ENCODE data around the gene PIGN.
A peak's percentile ranks its signal among the peaks of the same experiment; 100 is the strongest.
"Not testable (repeated sequence)": the region's sequence is repeated elsewhere in the genome, so short reads cannot be mapped to it uniquely, and the experiment has no call there.

The PIGN gene

GRCh38 chr18:62048279-62048678, 138.6 kb downstream of the PIGN start:
- no peak for DNase-seq

DNA sequence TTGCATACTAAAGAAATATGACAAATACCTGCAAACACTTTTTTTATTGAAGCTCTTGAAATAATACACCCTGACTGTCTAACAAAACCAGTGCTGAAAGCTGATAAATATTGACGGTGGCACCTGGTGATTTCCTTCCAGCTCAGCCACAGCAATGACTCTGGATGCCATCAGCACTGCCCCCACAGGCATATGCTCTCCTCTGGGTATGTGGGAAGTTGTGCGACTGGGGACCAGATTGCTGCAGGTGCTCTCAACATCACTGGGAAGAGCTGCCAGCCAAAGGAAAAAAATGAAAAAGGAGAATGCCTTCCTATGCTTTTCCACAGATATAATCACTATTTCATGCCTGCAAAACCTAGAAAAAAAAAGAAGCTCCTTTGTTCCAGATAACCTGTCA, 141.5 kb downstream of the PIGN start:
- no peak for DNase-seq

DNA sequence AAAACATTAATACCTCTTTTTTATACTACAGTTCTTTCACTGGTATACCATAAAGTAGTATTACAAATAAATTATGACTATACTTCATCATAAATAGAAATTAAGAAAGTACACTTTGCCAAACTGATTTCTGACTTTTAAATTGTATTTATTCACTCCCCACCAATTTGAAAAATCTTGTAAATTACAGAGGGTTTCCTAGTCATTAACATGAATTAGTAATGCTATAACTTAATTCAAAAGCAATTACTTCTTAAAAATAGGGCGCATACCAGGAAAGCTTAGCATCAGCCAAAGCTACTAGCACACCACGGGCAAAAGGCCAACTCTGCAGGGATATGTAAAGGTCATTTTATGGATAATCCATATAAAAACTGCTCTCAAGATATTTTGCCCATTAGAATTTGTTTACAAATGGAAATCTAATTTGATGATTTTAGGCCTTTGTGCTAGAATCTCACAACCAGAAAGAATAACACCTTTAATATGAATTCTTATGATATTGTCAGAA, 142.3 kb downstream of the PIGN start:
- DNase-seq: no peak

DNA sequence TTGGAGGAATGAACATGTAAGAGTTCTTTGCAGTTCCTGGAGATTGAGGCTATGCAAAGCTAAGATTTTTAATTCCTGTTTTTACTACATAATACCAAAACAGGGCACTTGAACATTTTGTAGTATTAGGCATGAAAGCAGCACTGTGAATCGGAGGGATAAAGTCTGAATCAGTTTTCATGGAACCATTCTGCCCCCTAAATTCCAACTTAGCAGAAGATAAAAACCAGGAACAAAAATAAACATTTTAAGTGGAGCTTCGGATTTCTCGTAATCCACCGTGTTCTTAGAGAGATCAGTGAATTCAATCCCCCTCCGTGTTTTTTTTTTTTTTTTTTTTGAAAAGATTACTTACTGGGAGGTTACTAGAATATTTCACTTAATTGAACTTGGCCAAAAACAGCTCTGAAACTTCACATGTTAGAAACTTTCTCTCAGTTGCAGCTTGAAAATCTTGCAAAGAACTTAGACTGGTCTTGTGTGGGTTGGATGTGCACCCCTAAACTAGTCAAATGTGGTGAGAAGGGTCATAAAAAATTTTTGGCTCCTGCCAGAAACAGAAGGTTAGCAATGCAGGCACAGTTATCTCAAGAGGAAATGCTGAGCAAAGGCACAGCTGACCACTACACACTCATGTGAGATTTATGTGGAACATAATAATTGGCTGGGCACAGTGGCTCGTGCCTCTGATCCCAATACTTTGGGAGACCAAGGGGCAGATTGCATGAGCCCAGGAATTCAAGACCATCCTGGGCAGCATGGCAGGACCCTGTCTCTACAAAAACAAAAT, 148.7 kb downstream of the PIGN start:
- no peak for DNase-seq

DNA sequence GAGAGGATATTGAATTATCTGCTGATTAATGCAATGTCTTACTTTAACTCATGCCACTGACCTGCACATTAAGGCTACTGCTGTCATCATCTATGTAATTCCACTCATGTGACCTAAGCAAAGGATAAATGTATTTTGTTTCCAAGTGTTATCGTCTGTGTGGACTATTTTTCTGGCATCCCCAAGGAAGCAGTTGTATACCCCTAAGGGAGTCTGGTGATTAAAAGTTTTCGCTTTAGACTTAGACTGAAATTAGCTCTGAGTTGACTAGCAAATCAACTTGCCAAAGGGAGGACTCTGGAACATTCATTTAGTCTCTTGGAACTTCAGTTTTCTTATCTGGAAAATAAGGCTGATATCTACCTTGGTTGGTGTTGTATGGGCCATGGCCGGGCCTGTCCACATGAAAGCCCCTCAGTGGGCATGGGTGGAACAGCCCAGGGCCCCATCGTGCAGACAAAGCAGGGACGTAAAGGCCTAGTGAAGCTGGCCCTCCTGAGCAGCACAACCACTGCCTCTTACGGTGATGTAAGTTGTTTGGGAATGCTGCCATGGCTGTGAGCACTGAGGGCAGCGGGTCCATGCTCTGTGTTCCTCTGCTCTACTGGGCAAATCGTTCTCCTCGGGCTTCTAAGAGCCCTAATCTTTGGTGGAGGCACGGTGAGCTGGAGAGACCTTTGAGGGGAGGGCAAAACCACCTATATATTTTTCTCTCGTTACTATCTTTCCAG, 149.7 kb downstream of the PIGN start:
- no peak for DNase-seq

- not testable (repeated sequence) for DNase-seq
These were observed 152.6 kb downstream of the PIGN start for GRCh38 chr18:62034286-62034685.

GRCh38 chr18:62033756-62034155, 153.1 kb downstream of the PIGN start:
- DNase-seq: no peak

GRCh38 chr18:62033207-62033606, 153.6 kb downstream of the PIGN start:
- no peak for DNase-seq

DNA sequence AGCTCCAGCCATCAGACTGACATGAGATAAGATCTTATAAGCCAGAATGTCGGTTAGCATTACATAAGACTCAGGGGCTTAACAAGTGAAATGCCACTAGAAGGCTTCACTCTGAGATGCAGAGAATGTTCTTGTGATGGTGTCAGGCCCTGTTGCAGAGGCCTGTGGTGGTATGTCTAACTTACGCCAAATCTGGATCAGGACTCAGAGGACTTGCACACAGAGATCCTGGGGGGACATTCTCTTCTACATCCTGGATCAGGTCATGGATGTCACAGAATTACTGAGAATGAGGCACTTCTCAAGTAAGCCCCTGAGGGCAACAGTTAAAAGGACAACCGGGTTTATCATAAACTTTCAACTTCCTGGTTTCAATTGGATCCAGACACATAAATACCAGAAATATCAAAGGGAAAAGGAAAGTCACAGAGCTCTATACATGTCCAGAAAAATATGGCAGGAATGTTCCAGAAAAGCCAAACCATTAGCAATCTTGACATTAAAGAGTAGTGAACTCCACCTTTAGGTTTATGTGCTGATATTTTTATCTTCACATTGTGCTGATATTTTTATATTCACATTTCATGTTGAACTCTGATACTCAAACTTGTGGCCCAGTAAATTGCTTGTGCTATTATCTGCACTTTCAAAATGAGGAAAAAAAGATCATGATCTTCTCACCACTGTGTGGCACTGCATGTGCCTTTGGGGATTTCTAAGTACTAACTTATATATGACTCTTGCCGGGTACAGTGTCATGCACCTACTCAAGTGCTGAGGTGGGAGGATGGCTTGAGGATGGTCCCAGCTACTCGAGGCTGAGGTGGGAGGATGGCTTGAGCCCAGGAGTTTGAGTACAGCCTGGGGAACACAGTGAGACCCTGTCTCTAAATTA, 156.5 kb downstream of the PIGN start:
- DNase-seq: no peak

- no peak for DNase-seq
These were observed 158.1 kb downstream of the PIGN start for GRCh38 chr18:62028715-62029114.

DNA sequence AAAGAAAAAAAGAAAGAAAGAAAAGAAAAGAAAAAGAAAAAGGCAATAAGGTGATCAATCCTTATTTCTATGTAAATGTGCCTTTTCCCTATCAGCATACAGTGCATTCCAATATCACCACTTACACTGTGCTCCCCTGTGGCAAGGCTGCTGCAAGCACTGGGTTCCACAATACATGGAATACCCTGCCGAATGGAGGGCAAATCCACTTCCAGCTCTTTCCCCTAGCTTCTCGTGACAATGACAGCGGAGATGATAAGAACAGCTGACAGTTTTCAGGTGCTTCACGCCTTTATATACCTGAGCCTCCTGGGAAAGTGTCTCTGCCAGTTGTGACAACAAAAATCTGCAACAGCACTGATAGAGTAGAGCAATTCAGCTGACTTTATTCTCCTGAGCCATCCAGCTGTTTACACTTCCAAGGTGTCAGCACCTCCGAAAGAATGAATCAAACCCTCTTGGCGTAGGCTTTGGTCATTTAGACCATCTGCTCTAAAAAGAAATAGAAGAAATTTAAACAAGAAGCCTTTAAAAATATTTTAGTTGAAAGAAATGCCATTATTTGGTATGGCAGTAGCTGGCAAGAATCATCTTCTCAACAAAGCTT, 158.8 kb downstream of the PIGN start:
- DNase-seq: no peak

DNA sequence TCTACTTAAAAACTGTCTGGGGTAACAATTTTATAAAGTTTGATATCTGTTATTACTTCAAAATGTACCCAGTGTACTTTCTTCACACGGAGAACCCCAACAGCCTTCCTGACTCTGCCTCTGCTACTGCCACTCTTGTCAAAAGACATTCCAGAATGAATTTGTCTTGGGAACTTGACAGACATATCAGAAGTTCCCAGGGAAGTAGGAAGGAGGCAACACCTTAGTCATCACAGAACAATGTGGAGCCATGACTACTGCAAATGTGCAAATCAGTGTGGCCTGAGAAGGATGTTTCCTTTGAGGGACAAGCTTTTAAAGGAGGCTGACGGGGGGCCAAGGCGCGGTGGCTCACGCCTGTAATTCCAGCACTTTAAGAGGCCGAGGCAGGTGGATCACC, 160.3 kb downstream of the PIGN start:
- DNase-seq: no peak

DNA sequence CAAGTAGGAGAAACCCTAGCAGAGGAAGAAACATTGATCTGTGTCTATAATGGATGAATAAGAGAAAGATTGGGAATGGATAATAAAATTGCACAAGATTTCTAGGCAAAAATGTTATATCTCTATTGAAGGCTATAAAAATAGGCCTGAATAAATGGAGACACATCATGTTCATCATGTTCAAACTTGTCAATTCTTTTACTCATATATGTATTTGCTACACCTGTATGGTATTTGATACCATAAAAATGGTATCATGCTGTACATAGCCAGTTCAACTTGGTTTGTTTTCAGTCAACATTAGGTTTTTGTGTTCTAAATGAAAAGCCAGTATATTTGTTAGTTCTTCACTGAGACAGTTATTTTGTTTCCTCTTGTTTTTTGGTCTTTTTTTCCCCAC, 161.9 kb downstream of the PIGN start:
- DNase-seq: no peak

GRCh38 chr18:62023536-62023935, 163.3 kb downstream of the PIGN start:
- DNase-seq: peak; percentile 60

DNA sequence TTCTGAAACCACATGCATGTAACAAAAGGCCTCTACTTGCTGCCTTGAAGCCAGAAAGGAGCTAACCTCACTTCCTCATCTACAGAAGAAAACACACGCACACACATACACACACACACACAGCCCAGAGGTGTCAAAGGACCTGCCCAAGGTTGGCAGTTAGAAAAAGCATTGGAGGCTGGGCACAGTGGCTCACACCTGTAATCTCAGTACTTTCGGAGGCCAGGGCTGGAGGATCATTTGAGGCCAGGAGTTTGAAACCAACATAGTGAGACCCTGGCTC, 168.2 kb downstream of the PIGN start:
- DNase-seq: no peak

- DNase-seq: no peak
These were observed 168.7 kb downstream of the PIGN start for GRCh38 chr18:62018034-62018758.

DNA sequence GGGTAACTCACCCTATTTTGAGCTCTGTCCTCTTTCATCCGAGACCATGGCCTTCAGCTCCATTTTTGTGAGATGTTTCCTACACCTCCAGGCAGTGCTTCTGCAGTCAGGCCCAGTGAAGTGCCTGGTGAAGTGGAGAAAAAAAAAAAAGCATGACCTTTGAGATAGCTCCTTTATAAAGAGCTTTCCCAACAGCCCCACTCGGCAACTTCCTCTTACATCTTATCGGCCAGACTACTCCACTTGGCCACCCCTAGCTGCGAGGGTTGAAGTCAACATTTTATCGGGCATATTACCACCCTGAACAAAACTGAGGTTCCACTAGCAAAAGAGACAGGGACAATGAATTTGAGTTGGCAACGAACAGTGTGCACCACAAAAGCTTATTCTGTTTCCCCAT, 169.2 kb downstream of the PIGN start:
- DNase-seq: peak; percentile 15

- no peak for DNase-seq
These were observed 175.4 kb downstream of the PIGN start for GRCh38 chr18:62011416-62011815.

- DNase-seq: no peak
These were observed 177.3 kb downstream of the PIGN start for GRCh38 chr18:62009521-62009920.

DNA sequence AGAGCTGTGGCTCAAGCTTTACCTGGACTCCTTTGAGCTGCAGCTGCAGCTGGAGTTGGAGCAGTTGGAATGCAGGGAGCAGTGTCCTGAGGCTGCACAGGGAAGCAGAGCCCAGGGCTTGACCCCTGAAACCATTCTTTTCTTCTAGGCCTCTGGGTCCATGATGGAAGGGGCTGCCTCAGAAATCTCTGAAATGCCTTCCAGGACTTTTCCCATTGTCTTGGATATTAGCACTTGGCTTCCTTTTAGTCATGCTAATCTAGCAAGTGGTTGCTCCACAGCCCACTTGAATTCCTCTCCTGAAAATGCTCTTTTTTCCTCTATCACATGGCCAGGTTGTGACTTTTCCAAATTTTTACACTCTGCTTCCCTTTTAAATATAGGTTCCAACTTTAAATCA, 185.5 kb downstream of the PIGN start:
- no peak for DNase-seq

DNA sequence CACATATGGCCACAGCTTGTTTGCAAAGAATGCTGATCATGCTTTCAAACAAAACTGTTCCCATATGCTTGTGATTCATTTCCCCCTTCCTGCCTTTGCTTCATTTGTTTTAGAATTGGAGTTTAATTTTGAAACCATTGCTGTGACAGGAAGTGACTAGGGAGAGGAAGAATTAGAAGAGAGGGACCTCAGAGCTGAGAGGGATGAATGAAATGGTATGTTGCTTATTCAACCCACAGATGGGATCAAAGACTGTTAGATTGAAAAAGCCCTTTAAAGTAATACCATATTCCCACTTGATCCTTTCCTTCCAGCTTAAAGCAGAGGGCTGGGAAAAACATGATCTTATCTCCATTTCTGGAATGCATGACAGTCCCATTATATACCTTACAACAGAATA, 187.9 kb downstream of the PIGN start:
- peak; percentile 68 for DNase-seq

DNA sequence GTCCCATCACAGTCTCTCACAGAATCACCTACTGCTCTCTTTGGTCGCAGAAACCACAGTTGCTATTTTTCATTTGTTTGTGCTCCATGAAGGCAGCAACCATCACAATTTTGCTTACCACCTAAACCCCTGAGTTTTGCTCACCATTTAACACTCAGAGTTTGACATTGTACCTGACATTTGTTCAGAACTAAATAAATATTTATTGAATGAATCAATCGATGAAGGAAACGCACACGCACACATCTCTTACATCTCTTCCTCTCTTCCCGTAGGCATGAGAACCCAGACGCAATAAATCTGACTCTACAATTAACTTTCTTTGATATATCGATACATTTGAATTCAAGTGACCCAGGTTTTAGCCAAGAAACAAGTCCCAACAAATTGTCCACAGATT, 188.5 kb downstream of the PIGN start:
- DNase-seq: no peak

Data from inflammatory macrophage treated with lipopolysaccharide for 4 hours (primary cell).